ENCODE results near the gene TSPEAR. TPM values are rescaled to one million over a fixed set of nuclear protein-coding genes. Genes with fewer than 3 reads are reported as not detected.
A peak's percentile ranks its signal among the peaks of the same experiment; 100 is the strongest.

The TSPEAR gene
- total and polyA plus RNA-seq, 2 donors from 2014 or later = 0.09 to 0.22 TPM

GRCh38 chr21:44527983-44528633 is 183.3 kb downstream of the TSPEAR start:
- intact Hi-C loops (cut with DNase I) = no loop called here
- Histone ChIP-seq H3K4me1 (ENCODE audit: control insufficient read depth in 2 of 3, insufficient read depth in 2 of 3, low read depth in 1 of 3, low read length in 3 of 3) (no peaks in the 10 kb centered on the region), H3K27ac (ENCODE audit: low read depth in 2 of 2, low read length in 2 of 2) (no peak overlapping the region), H3K4me3 (ENCODE audit: low read length in 3 of 3) (no peak overlapping the region), H3K27me3 (ENCODE audit: control insufficient read depth, insufficient read depth, low read length) (no peaks in the 10 kb centered on the region), H3K9ac (ENCODE audit: low read length in 3 of 3) (no peak overlapping the region), H3K36me3 (ENCODE audit: control insufficient read depth in 2 of 3, insufficient read depth in 3 of 3, low read length in 3 of 3) (no peaks in the 10 kb centered on the region), H3K9me3 (ENCODE audit: control insufficient read depth in 2 of 3, insufficient read depth in 1 of 3, low read length in 3 of 3) (no peaks in the 10 kb centered on the region)
- no peak for TF ChIP-seq CTCF (IDR thresholded peaks at IDR 0.05; ENCODE audit: borderline replicate concordance, extremely low read depth, insufficient read depth)
- peak in 2 of 5 donors; percentile 24 to 74 for DNase-seq
- FAIRE-seq = no peak

DNA sequence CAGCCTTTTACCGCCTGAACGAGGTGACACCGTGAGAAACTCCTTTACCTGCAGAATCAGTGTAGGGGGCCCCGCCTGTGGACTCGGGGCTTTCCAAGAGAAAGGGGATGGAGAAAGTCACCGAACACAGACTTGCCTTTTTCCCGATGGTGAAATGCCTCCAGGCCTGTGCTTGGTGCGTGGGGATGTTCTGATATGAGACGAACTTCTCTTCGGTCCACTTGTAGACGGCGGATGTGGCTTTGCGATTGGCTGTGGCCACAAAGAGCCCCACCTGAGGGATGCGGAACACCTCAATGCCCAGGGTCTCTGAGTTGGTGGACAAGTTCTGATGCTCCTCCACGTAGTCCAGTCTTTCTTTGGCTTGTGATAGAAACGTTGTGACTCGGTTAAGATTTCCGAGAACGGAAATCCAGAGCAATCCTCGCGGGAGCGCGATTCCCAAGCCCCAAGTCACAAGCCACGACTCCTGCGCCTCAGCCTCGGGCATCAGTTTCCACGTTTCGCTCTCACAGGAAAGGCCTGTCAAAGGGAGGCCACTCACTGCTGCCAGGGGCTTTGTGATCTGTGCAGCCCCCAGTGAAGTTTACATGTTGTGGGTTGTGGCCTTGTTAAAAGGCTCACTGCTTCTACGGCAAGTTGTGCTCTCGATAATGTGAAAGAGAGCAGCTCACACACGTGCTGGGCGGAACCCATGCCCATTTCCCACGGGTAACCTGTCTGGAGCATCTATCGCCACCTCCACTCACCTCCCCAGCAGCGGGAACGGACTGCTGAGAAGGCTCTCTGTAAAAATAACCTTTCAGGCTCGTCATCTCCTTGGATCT is 184.0 kb downstream of the TSPEAR start:
- FAIRE-seq (no peak), DNase-seq (peak in 2 of 5 donors; percentile 15 to 30)
- Histone ChIP-seq H3K4me3 (ENCODE audit: low read length in 3 of 3) (no peak overlapping the region), H3K36me3 (ENCODE audit: control insufficient read depth in 2 of 3, insufficient read depth in 3 of 3, low read length in 3 of 3) (no peaks in the 10 kb centered on the region), H3K4me1 (ENCODE audit: control insufficient read depth in 2 of 3, insufficient read depth in 2 of 3, low read depth in 1 of 3, low read length in 3 of 3) (no peaks in the 10 kb centered on the region), H3K27me3 (ENCODE audit: control insufficient read depth, insufficient read depth, low read length) (no peaks in the 10 kb centered on the region), H3K27ac (ENCODE audit: low read depth in 2 of 2, low read length in 2 of 2) (no peak overlapping the region), H3K9ac (ENCODE audit: low read length in 3 of 3) (no peak overlapping the region), H3K9me3 (ENCODE audit: control insufficient read depth in 2 of 3, insufficient read depth in 1 of 3, low read length in 3 of 3) (no peaks in the 10 kb centered on the region)
- TF ChIP-seq CTCF (IDR thresholded peaks at IDR 0.05; ENCODE audit: borderline replicate concordance, extremely low read depth, insufficient read depth) = no peak
- intact Hi-C loops (cut with DNase I) = no loop called here

DNA sequence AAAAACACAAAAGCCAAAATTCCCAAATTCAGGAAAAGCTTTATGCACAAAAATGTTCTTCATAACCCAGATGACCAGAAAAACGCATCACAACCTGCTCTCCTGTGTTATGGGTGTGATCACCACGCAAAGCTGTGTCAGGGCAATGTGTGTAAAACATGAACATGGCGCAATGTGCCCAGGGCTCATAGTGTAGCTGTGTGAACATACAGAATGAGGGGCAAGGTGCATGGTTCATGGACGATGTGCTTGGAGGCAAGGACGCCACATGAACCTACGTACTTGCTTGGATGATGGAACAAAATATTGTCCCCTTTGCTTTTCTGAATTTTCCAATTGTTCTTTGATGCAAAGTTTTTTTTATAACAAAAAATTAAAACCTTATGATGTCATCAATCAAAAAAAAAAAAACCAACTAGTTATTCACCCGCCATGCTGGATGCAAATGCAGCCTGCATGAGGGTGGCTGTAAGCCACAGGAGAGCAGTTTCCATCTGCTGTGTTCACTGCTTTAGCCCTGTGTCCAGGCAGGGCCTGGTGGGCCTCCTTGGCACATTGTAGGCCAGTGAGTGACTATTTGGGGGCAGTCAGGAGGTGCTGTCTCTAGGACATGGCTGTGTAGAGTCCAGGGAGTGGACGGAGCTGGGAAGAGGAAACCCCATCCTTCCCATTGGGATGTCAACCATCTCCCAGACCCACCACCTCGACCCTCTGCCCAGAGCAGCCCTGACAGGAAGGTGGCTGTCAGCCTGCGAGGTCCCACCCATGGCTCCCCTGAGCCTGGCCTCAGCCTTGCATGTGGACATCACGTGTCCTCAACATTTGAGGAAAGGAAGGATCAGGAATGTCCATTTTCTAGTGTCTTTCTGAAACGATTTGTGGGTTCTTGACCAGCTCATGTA is 185.0 kb downstream of the TSPEAR start:
- TF ChIP-seq CTCF (IDR thresholded peaks at IDR 0.05; ENCODE audit: borderline replicate concordance, extremely low read depth, insufficient read depth) = no peak
- no peaks in the 10 kb centered on the region for H3K4me1 ChIP-seq (ENCODE audit: control insufficient read depth in 2 of 3, insufficient read depth in 2 of 3, low read depth in 1 of 3, low read length in 3 of 3)
- no peak overlapping the region for H3K27ac ChIP-seq (ENCODE audit: low read depth in 2 of 2, low read length in 2 of 2)
- FAIRE-seq (no peak), DNase-seq (peak in 2 of 5 donors; percentile 5 to 49)
- H3K36me3 ChIP-seq (ENCODE audit: control insufficient read depth in 2 of 3, insufficient read depth in 3 of 3, low read length in 3 of 3) = no peaks in the 10 kb centered on the region
- no peak overlapping the region for H3K4me3 ChIP-seq (ENCODE audit: low read length in 3 of 3)
- intact Hi-C loops (cut with DNase I) = no loop called here
- H3K27me3 ChIP-seq (ENCODE audit: control insufficient read depth, insufficient read depth, low read length) = no peaks in the 10 kb centered on the region
- no peaks in the 10 kb centered on the region for H3K9me3 ChIP-seq (ENCODE audit: control insufficient read depth in 2 of 3, insufficient read depth in 1 of 3, low read length in 3 of 3)
- no peak overlapping the region for H3K9ac ChIP-seq (ENCODE audit: low read length in 3 of 3)

Data from kidney (tissue), 14 donors.